HG03097 (cell line): ENCODE data around the gene RXFP2.

ENCODE experiments used
- ATAC-seq: cut with Tn5 transposase; IDR thresholded peaks from one replicate; pipeline ENCODE4 v1.9.1; 2021; ENCODE audit not compliant: unreplicated experiment, low FRiP score

RXFP2 gene

DNA sequence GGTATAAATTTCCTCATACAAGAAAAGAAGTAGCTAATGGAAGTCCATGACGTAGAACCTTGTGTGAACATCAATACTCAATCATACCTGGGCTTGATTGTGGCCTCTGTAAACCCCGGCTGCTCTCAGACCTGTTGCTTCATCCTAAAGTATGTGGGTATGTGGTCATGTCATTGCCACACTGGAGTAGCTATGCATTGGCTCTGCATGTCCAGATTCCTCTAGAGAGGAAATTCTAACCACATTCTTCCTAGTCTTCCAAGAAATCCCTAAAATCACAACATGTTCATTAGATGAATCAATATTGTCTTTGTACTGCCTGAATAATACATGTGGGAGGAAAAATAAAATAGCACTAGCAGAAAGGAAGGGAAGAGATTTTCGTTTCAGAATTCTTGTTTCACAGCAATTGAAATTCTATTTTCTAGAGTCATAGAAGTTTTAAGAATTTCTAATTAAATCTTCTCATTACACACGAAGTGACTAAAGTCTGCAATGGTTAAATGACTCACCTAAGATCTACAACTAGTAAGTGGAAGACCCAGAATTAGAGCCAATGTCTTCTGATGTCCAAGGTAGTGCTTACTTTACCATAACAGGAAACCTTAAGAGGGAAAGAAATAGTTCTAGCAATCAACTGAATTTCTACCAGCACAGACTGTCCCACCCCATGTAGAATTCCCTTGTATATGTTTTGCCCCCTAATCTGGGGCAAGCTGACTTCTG is 28.0 kb downstream of the RXFP2 start:
- ATAC-seq = no peak

DNA sequence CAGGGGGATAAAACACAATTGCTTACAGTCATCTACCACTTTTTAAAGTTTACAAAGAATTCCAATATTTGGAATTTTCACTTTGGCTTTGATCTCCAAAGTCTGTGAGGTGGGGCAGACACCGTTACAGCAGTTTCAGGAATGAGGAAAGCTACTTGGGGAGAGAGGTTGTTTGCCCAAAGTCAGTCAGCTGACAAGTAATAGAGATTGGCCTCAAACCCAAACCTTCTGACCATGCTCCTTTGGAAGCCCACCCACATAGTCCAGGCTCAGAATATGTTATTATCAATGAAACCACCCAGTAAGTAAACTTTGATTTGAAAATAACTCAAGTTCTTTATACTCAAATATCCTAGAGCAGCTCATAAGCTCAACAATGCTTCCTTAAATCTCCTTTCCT is 29.0 kb downstream of the RXFP2 start:
- ATAC-seq = no peak

DNA sequence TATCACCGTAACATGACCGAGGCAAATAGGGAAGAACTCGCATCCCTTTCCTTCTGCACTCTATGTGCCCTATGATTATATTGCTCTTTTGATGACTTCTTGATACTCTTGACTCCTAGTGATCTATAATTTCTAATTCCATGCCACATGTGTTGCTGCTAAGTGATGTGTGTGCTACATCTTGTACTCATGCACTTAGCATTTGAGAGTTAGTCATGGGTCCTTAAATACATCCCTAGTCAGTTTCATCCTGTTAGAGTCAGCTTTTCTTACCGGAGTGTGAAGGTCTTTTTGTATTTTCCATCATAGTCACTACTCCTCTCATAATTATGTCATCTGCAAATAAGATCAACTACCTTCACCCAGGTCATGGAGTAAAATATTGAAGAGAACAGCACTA is 30.2 kb downstream of the RXFP2 start:
- ATAC-seq = no peak

DNA sequence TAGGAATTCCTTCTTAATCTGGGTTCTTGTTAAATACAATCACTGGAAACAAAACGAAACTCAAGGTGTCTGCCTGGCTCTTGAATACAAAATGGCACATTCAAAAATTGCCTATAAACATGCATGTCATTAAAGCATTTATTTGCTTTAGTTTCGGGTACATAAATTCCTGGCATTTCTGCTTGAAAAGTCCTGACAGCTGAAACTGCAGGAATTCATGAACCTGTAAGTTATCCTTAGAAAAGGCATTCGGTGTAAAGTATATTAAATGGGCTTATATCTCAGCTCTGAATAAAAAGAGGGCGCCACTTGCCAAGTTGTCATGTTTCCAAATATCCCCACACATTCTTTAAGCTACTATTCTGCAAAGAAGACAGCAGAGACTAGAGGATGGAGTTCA is 32.9 kb downstream of the RXFP2 start:
- no peak for ATAC-seq

DNA sequence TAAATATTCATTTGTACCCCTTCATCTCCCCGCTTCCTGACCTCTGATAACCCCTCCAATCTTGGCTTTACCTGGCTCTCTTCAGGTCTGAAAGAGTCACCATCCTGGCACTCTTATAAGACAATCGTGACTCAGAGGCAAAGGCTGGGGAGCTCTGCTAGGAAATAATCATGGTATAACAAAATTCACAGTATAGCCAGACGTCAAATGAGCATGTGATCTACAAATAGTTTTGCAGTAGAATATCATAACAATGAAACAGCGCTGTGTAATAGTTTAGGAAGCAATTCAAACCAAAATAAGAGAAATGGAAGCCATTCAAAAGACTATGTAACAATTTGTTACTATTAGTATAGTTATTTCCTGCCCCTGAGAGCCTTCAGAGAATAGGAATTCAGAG is 34.2 kb downstream of the RXFP2 start:
- no peak for ATAC-seq

DNA sequence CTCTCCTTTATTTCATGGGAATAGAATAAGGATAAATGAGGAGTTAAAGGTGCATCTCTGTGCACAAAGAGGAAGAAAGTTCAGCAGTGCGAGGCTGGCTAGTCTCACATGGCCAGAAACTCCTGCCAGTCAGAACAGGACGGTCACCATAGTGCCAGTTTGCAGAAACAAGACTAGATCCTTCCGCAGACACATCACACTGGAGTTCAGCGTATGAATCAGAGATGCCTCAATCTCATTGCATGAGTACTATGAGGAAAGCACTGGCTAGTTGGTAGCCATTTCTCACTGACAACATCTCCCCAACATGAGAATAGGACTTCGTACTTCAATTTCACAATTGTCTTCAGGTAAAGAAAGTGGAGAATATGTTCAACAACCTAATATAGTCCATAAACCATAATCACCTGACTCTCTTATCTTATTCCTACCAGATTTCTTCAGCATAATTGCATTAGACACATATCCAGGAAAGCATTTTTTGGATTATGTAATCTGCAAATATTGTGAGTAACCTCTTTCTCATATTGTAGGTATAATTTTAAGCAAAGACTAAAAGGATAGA is 34.9 kb downstream of the RXFP2 start:
- no peak for ATAC-seq

DNA sequence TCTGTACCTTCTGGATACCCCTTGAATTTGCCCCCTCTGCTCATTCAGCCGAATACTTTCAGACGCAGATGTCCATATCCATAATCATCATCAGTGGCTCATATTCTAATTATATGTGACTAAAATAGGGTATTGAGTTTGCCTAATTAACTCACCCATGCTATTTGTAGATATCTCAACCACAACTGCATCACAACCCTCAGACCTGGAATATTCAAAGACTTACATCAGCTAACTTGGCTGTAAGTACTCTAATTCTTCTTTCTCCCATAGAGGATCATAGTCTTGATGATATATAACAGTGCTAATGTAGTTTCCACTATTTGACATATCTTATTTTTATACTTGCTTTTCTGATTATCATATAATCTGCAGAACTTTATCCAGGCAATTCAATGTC is 35.8 kb downstream of the RXFP2 start:
- ATAC-seq = no peak

DNA sequence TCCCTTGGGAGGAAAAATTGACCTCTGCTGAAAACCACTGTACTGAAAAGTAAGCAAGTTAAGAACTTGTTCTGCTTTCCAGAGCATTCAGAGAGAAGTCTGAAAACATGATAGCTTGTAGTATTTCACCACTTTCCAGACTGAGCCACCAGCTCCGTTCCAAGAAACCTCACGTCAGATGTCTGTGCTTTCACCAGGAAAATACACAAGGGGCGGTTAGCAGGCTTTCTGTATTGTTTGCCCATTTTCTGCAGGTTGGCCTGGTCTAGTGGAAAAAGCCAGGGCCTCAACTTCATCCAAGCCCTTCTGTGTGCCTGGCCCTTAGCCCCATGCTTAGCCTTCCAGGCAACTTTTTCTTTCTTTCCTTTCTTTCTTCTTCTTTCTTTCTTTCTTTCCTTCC is 36.4 kb downstream of the RXFP2 start:
- no peak for ATAC-seq

DNA sequence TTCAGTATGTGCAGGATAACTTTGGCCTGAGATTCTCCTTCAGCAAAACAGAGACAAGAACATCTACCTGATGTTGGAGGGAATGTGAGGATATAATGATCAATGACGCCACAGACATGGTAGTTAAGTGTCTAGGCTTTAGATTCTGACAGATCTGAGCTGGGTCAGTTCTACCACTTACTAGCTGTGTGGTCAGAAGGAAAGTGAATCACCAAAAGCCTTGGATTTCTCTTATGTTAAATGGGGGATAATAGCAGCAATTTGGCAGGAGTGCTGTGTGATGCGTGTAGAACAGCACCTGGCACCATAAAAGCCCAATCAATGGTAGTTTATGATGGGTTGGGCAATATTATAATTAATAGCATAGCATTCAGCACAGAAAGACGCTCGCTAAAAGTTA is 41.7 kb downstream of the RXFP2 start:
- no peak for ATAC-seq

DNA sequence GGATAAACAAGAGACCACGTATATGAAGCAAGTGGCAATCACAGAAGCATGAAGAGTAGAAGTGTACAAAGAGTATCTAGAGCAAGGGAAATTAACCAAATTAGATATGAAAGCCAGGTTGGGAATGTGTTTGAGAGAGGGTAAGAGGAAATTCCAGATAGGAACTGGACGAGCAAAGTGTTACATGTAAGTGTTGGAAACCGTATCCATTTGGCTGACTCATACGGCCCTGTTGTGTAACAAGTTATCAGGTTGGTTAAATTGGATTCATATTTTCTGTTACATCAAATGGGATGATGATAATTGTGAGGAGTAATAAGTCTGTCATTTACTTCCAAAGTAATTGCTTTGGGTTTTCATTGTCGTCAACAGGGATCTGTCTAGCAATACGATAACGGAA is 46.7 kb downstream of the RXFP2 start:
- no peak for ATAC-seq

DNA sequence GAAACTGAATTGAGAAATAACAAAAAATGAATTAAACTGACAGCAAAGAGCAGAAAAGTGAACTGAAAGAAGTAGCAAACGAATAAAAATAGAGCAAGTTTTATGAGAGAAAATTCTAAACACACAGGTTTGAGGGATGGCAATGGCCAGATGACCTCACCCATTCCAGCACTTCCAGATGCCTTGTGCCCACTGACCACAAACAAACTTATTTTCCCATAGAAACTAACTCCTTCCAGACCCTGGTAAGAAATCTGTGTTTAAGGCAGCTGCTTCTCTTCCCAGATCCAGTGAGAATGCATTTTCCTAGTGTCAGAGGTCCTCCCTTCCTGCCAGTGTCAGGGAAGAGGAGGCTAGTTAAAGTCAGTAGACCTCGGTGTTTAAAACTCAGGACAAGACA is 51.7 kb downstream of the RXFP2 start:
- ATAC-seq = no peak

DNA sequence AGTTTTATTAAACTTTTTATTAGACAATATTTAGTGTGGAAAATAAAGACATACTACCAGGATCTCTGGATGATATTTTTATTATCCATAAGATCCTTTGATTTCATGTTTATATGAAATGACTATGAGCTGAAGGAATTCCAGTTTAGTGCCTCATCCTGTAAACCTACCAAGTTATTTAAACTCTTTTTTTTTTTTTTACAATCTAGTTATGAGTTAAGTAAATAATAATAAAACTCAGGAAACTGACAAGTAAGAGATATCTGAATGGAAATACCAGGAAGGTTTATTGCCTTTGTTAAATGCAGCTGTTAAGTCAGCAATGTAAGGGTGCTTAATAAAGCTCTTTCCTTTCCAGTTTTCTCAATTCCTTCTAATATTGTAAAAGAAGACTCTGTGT is 53.9 kb downstream of the RXFP2 start:
- no peak for ATAC-seq

DNA sequence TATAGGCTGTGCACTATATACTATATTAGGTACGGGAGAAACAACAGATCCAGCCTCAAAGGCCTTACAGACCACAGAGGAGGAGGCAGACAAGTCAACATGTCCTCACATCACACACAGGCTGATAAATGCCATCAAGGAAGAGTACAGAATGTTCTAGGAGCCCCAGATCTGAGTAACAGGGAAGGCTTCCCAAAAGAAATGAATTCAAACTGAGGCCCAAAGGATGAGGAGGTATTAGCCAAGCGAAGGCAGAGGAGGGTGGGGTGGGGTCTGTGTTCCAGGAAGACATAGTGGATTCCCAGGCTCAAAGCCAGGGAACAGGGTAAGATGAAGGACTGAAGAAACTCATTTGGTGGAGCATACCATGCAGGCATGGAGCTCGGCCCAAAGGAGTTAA is 55.1 kb downstream of the RXFP2 start:
- ATAC-seq = no peak

DNA sequence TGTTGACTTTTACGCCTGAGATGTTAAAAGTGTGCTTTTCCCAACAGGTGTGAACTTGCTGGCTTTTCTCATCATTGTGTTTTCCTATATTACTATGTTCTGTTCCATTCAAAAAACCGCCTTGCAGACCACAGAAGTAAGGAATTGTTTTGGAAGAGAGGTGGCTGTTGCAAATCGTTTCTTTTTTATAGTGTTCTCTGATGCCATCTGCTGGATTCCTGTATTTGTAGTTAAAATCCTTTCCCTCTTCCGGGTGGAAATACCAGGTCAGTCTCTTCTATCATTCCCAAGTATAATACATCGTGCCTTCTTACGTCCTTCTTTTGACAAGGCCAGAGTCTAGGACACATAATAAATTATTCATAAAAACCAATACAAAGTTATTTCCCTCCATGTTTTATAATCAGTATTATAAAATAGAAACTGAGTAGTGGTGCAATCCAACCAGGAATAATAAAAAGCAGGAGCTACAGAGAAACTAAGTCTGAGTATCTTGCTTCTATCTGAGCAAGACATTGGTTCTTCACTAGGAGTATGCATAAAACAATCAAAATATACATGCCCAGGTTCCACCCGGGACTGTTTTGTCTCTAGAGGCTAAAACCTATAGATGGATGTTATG is 57.9 kb downstream of the RXFP2 start:
- no peak for ATAC-seq

DNA sequence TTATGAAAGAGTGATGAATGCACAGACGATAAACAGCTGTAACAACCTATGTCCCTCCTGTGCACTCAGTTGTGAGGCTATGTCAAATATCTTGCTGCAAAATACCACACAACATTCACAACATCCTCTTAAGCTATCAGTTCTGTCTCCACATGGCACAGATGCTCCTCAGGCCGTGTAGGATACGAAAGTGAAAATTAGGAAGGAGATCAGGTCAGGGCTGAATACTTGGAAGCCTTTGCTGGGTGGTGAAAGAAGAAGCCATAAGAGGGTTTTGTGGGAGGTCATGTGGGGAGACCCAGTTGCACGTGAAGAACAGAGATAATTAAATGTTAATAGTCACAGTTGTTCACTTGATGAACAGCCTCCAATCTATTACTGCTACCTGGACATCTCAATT is 58.9 kb downstream of the RXFP2 start:
- no peak for ATAC-seq

DNA sequence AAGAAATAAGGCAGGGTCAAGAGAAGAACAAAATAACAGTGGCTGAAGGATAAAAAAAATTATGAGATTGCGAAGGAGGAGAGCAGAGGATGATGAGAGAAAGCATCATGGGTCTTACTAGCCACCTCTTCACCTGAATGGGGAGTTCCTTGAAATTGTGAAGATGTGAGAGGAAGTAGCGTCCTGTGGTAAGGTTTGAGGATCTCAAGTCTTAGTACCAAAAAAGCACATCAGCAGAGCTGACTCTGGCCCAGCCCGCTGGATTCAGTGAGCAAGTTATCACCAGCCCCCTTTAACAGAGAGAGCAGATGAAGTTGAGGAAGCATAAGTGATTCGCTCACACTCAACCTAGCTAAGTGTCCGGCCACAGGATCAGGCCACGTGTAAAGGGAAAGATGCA is 61.8 kb downstream of the RXFP2 start:
- no peak for ATAC-seq

DNA sequence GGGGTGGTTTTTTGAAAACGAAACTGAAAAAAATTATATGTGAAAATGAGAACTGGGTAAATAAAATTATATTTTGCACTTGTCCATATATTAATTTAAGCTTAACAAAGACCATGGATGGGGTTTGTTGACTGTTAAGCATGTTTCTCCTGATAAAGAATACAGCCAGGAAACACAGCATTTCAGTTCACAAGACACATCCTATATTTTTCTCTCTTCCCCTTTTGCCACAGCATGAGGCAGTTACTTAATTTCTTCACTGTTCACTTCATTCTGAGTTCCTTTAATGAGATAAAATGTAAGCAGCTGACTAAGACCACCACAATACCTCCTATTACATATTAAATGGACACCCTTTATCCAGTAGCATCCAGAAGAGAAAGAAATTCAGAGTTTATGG is 64.0 kb downstream of the RXFP2 start:
- no peak for ATAC-seq

DNA sequence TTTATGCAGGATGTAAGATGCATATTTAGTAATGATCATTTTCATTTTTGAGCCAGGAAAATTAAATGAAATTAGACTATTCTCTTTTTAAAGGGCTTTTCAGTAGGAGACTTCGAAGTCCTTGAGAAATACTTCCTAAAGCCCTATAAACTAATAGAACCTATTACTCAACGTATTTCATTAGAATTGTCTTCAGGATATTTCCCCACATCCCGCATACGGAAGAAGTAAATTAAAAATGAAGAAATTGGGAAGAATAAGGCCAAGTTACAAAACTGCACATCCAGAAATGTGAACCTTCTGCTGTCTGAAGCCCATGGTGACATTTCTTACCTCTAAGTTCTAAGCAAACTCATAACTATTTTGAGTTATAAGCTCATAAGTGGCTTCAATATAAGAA is 66.5 kb downstream of the RXFP2 start:
- no peak for ATAC-seq

DNA sequence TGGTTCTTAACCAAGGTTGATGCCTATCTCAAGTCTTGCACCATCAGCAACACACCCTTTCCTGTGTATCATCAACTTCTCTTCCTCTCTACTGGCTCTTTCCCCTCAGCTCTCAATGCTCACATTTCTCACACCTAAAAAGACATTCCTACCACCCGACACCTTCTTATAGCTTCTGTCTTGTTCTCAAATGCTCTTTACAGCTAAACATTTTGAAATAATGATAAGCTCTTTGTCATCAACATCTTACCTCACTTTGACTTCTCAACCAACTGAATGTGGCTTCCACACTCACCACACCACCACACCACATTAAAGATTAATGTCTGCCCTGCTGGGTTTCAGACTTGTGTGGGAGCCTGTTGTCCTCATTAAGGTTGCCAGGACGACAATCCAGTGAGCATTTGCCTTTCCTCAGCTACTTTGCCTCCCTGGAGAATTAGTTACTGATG is 67.8 kb downstream of the RXFP2 start:
- no peak for ATAC-seq

DNA sequence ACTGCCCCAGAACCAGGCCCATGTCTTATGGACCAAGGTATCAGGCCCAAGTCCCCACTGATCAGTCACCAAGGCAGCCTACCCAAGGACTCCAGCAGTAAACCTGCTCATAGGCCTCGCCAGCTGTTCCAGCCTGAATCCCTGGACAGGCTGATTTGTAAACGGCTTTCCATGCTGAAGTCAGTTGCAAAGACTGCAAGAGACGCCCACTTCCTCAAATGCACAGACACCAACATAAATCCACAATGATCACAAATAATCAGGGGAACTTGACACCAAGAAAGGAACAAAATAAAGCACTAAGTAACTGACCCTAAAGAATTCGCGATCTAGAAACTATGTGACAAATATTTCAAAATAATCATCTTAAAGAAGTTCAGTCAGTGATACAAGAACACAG is 75.2 kb downstream of the RXFP2 start:
- ATAC-seq = no peak

DNA sequence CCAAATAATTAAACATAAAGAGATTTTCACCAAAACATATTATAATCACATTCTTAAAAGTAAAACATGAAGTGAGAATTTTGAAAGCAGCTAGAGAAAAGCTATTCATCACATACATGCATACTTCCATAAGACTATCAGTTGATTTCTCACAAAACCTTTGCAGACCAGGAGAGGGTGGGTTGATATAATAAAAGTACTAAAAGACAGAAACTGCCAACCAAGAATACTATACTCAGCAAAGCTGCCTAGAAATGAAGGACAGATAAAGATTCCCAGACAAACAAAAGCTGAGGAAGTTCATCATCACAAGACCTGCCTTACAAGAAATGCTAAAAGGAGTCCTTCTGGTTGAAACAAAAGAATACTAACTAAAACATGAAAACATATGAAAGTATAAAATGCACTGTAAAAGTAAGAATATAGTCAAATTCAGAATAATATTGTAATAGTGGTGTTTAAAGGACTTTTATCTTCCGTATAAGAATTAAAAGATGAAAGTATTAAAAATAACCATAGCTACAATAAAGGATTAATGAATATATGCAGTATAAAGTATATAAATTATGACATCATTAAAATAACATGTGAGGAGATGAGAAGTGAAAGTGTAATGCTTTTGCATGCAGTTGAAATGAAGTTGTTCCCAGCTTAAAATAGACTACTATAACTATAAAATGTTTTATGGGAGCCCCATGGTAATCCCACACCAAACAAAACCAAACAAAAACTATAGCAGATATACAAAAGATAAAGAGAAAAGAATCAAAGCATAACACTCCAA is 76.2 kb downstream of the RXFP2 start:
- no peak for ATAC-seq

DNA sequence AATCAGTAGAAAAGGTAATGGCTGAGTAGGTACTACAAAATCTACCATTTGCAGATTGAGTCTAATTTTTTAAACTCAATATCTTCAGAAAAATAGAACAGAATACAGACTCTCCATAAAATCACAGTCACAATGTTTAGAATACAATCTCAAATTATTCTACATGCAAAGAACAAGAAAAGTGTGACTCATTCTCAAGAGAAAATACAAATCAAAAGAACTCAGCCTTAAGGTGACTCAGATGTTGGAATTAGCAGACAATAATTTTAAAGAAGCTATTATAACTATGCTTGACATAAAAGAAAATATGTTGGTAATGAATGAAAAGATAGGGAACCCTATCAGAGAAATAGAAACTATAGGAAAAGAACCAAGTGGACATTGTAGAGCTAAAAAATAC is 78.9 kb downstream of the RXFP2 start:
- ATAC-seq = no peak
